Activated gamma-delta T cell treated with Interleukin-2 at 50 U/mL for 16 hours (primary cell): ENCODE measurements around the gene ZYX.
"Not testable (repeated sequence)": the region's sequence is repeated elsewhere in the genome, so short reads cannot be mapped to it uniquely, and the experiment has no call there.

ENCODE experiments used
- DNase-seq: peaks from one replicate; pipeline ENCODE4 v3.0.0-alpha.2; 2020

Gene ZYX

DNA sequence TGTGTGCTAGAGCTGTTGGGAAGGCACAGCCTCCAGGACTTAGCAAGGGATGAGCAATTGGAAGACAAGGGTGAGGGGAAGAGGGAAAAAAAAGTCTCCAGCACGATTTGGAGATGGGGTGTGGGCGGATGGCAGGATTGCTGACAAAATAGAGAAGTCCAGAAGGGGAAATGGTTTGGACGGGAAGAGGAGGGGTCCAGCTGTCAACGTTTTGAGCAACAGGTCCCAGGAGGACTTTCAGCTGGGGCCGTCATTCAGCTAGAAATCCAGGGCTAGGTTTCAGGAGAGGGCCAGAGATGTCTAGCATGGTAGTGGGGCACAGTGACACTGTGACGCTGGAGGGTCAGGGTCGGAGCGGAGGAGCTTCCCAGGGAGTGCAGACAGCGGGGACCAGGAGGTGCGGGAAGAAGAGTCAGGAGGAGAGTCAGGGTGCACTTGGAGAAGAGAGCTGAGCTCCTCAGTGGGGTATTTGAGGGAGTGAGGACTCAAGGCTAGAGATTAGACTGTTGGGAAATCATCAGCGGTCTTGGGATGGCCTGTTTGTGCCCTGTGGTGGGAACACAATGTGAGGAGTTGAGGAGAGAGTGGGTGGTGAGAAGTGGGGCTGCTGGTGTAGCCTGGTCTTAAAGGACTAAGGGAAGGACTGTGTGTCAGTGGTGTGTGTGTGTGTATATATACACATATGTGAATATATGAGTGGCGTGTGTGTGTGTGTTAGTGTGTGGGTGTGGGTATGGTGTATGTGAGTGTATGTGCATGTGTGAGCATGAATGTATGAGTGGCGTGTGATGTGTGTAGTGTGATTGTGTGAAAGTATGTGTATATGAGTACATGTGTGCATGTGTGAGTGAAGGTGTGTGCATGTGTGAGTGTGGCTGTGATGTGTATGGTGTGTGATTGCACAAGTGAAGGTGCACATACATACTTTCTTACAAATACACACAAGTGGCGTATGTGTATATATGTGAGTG lies 3.8 kb downstream of the ZYX start:
- no peak for DNase-seq

DNA sequence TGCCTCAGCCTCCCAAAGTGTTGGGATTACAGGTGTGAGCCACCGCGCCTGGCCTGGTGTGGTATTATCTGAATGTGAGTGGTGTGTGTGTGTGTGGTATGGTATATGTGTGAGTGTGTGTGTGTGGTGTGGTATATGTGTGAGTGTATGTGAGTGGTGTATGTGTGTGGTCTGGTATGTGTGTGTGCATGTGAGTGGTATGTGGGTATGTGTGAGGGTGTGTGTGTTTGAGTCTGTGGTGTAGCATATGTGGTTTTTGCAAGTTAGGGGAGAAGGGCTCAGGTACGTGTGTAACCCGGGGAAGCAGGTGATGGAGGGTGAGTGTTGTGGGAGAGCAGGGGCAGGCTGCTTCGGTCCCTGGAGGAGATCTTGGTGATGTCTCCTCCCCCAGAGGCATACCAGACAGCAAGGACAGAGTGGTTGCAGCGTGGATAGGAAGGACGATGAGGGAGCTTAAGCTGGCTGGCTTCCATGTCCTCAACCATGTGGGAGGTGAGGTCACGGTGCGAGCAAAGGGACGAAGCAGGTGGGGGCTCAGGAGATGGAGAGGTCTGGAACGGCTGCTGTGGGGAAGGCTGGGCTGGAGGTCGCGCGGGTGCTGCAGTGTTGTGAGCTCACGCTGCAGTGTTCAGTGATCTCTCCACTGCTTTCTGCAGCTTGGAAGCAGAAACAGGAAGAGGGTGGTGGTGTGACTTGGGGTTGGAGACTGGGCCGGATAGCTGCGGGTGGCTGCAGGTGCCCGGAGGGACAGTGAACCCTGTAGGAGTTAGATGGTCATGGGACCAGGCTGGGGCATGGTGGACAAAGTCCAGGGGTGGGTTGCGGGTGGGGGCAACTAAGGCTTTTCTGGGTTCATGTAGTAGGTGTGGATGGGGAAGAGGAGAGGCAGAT lies 5.0 kb downstream of the ZYX start:
- DNase-seq = peak; percentile 42

DNA sequence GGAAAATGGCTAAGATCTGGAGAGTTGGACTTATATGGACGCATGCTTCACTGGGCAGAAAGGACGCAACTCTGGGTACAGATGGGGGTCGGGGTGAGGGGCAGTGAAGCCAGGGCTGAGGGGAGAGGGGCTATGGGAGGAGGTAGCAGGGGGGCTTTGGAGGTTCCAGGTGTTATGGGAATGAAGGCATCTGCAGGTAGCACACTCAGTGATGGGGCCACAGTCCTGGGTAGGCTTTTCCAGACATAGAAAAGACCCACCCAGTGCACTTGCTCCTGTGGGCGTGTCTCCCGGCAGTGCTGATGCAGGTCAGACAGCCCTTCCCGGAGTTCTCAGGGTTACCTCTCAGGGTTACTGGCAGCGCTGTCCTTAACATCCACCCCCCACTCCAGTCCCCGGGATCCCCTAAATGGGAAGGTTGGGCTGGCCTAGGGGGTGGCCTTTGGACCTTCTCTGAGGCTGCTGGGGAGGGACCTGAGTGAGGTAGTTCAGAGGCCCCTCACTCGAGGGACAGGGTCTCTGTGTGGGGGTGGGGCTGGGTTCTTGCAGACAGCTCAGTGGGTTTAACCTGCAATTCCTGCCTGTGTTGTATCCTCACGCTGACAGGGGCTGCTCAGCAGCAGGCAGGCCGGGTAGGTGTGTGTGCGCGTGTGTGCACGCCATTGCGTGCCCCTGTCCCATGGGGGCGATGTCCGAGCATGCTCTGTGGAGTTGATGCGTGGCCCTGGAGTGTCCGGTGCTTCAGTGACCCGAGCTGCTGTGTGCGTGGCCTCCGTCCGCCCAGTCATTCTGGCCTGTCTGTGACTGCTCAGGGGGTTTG lies 6.2 kb downstream of the ZYX start:
- DNase-seq = no peak

DNA sequence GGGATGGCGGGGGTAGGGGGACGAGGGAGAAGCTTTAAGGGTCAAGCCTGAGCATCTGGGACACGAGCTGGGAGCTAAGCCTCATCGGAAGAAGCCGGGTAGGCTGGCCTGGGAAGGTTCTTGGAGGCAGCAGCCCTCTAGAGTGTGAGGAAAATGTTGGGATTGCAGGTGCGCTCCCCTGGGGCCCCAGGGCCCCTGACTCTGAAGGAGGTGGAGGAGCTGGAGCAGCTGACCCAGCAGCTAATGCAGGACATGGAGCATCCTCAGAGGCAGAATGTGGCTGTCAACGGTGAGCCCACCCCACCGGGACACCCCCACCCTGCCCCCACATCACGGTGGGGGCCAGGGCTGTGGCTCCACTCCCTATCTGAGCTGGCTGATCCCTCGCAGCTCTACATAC lies 6.9 kb downstream of the ZYX start:
- no peak for DNase-seq

DNA sequence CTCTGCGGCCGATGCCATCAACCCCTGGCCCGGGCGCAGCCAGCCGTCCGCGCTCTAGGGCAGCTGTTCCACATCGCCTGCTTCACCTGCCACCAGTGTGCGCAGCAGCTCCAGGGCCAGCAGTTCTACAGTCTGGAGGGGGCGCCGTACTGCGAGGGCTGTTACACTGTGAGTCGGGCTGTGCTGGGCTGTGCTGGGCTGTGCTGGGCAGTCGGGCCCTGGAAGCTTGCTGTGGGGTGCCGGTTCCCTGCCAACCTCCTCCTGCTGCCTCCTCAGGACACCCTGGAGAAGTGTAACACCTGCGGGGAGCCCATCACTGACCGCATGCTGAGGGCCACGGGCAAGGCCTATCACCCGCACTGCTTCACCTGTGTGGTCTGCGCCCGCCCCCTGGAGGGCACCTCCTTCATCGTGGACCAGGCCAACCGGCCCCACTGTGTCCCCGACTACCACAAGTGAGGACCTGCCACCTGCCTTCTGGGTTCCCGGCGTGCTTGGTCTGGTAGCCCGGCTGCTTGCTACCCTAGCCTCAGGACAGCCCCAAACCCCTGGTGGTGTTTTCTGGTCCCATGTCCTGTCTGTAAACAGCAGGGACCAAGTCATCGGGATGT lies 7.5 kb downstream of the ZYX start:
- DNase-seq = no peak

DNA sequence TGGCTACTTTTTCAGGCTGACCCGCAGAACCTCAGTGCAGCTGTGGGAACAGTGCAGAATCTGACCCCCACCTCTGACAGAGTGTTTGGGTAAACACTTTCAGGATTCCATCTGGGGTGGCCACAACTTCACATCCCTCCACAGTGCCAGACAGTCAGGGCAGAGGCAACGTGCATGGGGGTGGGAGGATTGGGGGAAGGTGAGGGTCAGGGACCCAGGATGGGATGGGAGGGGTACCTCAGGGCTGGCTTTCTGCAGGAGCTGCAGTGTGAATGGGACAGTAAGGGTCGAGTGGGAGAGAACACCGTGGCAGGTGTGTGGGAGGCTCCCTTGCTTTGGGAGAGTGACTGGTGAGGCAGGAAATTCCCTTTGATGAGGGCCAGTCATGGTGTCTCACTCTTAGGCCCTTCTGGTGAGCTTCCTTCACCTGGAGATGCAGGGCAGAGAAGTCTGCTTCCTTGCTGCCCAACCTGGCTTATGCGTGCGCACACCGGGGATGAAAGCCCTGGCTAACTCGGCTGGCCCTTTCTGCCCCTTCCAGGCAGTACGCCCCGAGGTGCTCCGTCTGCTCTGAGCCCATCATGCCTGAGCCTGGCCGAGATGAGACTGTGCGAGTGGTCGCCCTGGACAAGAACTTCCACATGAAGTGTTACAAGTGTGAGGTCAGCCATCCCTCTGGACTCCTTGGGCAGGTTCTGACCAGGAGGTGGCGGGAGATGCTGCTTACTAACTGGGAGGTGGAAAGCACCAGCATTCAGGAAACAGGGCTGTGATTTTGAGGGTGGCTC lies 8.4 kb downstream of the ZYX start:
- no peak for DNase-seq

DNA sequence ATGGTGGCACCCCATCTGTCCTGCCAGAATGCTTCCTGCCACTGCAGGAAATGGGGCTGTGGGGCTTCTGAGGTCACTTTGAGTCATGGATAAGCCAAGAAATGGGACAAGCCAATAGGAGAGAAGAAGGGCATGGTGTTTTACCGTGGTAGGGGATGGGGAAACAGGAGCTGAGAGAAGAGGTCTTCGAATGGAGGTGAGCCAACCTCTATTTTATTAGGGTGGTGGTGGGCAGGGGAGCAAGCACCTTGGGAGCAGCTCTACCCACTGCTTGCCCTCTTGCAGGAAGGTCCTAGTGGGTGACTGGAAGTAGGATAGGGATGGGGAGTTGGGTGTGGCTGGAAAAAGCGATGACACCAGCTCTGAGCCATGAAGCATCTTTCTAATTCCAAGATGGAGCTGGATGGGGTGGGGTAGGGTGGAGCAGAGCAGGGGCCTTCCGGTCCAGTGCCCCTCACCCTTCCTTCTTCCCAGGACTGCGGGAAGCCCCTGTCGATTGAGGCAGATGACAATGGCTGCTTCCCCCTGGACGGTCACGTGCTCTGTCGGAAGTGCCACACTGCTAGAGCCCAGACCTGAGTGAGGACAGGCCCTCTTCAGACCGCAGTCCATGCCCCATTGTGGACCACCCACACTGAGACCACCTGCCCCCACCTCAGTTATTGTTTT lies 9.1 kb downstream of the ZYX start:
- DNase-seq = no peak

DNA sequence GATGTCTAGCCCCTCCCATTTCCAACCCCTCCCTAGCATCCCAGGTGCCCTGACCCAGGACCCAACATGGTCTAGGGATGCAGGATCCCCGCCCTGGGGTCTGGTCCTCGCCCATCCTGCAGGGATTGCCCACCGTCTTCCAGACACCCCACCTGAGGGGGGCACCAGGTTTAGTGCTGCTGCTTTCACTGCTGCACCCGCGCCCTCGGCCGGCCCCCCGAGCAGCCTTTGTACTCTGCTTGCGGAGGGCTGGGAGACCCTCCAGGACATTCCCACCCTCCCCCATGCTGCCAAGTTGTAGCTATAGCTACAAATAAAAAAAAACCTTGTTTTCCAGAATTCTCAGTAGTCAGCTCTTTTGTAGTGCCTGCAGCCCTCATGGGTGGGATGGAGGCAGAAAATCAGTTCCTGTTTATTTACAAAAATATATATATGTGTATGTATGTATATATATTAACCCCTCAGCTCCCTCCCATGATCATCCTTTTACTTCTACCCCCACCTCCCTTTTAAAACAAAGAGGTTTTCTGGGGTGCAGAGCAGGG lies 9.7 kb downstream of the ZYX start:
- no peak for DNase-seq

DNA sequence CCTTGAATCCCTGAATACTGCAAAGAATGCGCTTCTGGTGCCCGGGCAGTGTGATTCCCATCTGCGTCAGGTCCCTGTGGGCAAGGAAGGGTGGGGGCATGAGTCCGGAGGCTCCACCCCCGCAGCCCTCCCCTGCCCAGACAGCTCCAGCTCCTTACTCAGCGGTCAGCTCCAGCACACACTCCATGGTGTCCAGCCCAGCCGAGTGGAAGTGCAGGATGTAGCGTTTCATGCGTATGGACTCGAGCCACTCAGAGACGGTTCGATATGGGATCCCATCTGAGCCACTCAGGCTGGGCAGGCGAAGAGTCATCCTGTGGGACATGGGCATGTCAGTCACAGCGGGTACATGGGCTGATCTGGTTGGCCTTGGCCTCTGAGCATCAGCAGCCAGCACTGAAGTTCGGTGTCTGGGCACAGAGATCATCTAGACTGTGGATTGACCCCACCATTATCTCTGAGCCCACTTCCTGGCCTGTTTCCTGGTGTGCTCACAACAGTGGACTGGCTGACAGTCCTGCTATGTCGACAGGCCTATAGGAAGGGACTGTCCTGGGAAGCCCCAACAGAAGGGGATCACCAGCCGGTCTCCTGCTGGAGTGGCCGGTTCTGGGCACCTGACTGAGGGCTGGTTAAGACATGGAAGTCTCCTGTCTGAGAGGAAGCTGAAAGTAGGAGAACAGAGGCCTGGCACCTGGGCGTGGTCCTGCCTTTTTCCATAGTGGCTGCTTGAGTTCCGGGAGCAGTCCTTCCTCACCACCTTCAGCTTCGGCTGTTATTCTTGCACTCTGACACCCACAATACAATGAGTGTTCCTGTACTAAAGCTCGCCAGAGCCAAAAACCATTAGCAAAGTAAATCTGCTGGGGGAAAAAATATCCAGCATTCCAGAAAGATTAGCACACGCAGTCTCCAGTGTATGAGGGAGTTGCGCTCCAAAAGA lies 10.6 kb downstream of the ZYX start:
- no peak for DNase-seq

DNA sequence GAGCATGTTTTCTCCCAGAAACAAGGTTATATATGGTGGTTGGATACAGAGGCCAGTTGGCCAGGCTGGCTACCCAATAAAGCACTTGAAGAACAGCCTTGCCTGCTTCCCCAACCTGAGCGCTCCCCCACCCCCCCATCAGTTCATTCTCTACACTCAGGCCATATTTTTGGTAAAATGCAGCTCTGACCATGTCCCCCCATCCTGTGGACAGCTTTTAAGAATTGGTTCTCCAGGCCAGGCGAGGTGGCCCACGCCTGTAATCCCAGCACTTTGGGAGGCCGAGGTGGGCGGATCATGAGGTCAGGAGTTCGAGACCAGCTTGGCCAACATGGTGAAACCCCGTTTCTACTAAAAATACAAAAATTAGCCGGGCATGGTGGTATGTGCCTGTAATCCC lies 11.3 kb downstream of the ZYX start:
- DNase-seq = not testable (repeated sequence)

DNA sequence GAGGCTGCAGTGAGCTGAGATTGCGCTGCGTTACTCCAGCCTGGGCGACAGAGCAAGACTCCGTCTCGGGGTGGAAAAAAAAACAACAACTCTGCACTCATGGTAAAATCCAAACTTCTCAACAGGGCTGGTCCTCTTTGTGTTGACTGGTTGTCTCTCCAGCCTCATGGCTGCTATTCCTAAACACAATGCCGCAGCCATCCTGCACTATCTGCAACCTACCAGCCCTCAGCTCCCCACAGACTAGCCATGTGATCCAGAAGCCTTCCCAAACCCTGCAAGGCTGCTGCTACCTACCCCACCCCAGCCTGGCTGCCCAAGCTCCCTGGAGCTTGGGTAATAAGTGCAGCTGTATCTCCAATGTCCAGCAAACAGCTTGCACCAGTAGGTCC lies 11.7 kb downstream of the ZYX start:
- DNase-seq = no peak

DNA sequence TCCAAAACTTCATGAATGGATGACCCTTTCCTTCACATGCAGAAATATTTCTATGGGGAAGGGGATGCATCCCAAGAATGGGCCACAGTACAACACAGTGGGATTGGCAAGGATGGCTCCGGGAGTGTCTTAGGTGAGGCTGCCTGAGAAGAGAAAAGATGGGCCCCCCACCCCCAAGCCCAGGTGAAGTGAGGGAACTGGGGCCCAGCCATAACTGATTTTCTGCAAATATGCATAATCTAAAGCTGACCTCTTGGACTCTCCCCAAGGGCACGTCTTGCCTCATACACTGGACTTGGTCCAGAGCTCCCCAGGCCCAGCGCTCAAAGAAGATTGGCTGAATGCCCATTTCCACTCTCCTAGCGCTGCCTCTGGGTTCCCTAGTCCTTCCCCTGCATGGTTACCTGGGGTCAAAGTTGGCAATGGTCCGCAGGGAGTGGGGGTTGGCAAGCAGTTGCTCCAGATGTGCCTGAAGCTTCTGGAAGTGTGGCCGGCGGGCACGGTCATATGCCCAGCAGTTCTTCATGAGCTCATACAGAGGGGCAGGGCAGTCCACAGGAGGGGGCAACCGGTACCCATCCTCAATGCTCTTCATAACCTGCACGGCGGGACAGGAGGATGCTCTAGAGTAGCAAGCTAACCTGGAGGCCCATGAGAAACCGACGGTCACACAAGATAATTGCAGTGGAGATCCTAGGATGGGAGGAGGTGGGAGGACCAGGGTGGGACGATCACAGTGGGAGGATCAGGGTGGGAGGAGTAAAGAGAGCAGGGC lies 12.3 kb downstream of the ZYX start:
- no peak for DNase-seq

DNA sequence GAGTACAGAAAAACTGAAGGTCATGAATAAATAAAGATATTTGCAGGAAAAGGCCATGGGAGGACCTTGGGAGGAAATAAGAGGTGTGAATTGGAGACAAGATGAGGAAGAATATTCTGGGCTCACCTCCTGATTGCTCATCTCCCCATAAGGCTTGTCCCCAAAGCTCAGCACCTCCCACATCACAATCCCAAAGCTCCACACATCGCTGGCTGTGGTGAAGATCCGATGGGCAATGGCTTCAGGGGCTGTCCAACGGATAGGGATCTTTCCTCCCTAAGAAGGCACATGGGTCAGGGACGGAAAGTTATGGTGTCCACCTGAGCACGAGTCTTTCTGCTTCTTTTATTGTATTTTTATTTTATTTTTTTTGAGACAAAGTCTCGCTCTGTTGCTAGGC lies 12.9 kb downstream of the ZYX start:
- DNase-seq = no peak

DNA sequence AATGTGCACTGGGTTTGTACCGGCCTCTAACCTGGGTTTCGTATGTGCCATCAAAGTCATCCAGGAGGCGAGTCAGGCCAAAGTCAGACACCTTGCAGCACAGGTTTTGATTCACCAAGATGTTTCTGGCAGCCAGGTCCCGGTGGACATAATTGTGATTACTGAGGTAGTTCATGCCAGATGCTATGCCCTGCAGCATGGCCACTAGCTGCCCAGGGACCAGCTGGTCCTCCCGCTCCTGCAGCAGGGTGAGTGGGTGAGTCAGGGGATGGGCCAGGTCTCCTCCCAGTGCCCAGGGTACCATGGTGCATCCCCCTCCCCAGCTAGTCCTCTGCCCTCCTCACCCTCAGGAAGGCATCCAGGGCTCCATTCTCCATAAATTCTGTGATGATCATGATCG lies 13.6 kb downstream of the ZYX start:
- no peak for DNase-seq

DNA sequence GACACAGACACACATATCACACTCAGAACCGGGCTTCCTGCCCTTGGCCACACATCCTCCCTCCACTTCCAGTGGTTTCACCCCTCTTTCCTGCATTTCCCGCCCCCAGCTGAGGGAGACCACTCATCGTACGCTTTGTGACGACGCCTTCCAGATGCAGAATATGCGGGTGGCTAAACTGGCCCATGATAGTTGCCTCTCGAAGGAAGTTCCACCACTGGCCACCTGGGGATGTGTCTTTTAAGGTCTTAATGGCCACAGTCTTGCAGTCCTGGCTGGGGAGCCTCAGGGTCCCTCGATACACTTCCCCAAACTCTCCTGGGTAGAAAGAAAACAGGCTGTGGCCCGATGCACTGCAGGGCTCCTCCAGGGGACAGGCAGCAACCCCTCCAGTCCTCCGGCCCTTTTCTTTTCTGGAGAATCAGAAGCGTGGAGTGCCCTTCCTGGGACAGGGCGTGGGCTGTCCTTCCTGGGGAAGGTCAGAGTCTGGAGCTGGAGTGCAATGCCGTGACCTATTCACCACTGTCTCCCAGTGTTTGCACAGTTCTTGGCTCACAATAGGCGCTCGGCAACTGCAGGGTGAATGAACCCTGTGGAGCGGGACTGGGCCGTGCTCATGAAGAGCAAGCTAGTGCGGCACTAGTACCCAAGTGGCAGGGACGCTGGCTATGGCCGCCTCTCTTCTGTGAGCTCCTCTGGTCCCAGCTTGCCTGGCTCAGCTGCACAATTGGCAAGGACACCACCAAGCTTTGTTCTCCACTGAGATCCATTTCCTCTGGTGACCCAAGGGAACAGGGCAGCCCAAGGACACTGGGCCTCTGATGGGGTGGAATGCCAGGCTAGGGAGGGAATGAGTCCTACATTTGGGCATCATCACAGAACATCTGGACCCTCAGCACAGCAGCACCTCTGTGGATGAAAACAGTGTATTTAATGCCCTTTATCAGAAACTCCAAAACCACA lies 14.3 kb downstream of the ZYX start:
- DNase-seq = no peak

DNA sequence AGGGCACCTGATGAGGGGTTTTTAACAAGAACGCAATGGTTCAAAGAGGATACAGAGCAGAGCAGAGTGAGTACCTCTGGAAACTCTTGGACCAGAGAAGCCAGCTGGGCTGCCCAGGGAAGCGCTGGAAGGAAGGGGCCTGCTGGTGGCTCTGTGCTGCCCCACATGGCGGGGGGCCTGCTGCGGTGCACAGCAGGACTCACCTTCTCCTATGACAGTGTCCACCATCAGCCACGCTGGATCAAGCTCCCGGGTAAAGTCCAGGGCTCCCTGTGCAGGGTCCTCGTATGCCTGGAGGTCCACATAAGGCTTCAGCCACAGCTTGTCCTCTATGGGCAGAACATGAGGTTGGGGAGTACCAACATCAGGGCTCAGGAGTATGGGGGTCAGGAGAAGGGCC lies 15.0 kb downstream of the ZYX start:
- DNase-seq = no peak
